Epithelial cell of esophagus (primary cell): ENCODE data around the gene PDIA6.

ENCODE experiments used
- DNase-seq: peaks from one replicate; pipeline ENCODE4 v3.0.0; 2010; ENCODE audit warnings: low read depth
- H3K4me3 ChIP-seq: 2 replicates; pipeline ENCODE4 v1.5.1; 2011; ENCODE audit warnings: mild to moderate bottlenecking, low read length, control low read depth
- TF ChIP-seq, protein P1 (sequence below): IDR thresholded peaks from 2 replicates; pipeline ENCODE4 v1.5.1; 2011; ENCODE audit warnings: low read depth, mild to moderate bottlenecking, low read length, control low read depth, inconsistent platforms; ENCODE audit not compliant: insufficient read depth; ENCODE audit errors: missing control alignments

The PDIA6 gene

DNA sequence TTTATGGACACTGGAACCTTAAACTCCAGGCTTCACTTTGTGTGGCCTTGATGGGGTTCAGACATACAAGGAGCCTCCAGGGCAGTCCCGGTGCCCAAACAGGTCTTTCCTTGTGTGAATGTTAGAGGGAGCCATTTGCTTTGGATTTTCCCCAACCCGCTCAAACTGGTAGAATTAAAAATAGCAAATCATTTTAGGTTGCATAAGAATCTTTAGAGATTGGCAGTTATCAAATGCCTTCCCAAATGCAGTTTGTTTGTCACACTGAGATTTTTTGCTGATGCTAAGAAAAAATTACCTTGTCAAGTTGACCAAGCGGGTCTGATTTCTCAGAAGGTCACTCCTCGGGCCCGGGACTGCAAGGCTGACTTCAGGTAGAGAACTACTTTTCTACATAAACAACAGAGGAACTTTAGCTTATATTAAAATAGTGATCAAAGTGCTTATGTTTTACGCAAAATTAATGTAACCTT is 54.7 kb downstream of the PDIA6 start:
- no peak for DNase-seq
- TF ChIP-seq, protein P1, sequence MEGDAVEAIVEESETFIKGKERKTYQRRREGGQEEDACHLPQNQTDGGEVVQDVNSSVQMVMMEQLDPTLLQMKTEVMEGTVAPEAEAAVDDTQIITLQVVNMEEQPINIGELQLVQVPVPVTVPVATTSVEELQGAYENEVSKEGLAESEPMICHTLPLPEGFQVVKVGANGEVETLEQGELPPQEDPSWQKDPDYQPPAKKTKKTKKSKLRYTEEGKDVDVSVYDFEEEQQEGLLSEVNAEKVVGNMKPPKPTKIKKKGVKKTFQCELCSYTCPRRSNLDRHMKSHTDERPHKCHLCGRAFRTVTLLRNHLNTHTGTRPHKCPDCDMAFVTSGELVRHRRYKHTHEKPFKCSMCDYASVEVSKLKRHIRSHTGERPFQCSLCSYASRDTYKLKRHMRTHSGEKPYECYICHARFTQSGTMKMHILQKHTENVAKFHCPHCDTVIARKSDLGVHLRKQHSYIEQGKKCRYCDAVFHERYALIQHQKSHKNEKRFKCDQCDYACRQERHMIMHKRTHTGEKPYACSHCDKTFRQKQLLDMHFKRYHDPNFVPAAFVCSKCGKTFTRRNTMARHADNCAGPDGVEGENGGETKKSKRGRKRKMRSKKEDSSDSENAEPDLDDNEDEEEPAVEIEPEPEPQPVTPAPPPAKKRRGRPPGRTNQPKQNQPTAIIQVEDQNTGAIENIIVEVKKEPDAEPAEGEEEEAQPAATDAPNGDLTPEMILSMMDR: no peak
- no peak overlapping the region for H3K4me3 ChIP-seq

DNA sequence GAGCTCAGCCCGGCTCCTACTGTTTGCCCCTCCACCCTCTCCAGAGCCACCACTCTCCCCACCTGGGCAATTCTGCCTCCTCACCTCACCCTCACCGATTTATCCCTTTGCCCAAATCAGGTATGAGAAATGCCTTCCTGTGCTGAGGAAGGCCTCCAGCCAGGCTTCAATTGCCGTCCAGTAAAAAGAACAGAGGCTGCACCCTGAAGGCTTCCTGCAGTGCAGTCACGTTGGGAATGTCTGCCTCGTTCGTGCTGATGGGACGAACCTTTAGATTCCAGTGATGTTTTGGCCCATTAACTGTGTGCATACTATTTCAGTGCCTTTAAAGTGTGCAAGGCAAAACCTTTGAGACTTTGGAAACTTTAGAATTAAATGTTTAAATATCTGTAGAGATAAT is 57.0 kb downstream of the PDIA6 start:
- TF ChIP-seq, protein P1: no peak
- no peak overlapping the region for H3K4me3 ChIP-seq
- DNase-seq: no peak

DNA sequence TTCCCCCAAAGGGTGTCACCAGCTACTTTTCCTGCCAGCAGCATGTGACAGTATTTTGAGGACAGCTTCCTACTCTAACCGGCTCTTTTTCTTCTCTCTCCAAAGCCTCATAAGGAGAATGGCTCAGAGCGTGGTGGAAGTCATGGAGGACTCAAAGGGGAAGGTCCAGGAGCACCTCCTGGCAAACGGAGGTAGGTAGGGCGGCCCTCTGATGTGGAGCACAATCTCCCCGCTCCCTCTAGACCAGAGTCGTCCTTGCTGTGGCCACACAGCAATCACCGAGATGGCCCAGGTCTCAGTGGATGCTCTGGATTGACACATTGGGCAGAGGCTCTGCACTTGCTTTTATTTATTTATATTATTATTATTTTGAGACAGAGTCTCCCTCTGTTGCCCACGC is 58.7 kb downstream of the PDIA6 start:
- H3K4me3 ChIP-seq: no peak overlapping the region
- TF ChIP-seq, protein P1: no peak
- no peak for DNase-seq

DNA sequence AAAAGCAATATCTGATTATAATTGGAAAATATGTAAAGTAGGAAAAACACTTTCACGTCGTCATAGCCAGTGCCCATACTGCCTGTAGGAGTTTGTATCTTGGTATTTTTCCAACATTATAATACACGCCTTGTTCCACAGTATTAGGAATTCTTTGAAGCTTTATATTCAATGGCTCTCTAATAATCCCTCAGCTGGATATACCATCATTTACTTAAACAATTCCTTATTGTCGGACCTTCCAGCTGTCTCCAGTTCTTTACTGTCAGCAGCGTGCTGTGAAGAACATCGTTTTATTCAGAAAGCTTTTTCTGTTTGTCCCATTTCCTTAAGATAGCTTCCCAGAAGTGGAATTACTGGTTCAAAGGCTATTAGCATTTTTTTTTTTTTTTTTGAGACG is 59.4 kb downstream of the PDIA6 start:
- no peak for DNase-seq
- no peak overlapping the region for H3K4me3 ChIP-seq
- TF ChIP-seq, protein P1: no peak

DNA sequence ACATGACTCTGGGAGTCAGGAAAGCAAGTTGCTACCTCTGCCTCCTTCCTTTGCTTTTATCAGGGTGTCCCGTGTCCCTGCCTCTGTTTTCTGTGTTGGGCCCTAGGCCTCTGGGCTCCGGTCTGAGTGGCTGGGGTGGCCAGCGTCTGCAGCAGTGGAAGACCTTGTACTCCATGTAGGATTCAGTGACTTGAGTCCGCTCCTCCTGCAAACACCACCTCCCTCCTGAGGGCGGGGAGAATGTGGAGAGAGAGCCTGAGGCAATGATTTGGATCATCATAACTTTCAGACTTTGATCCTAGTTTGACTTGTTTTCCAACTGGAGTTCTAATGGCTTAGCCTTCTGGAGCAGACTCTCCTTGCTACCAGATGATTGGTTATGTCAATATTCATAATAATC is 60.3 kb downstream of the PDIA6 start:
- H3K4me3 ChIP-seq: no peak overlapping the region
- no peak for DNase-seq
- TF ChIP-seq, protein P1: no peak

DNA sequence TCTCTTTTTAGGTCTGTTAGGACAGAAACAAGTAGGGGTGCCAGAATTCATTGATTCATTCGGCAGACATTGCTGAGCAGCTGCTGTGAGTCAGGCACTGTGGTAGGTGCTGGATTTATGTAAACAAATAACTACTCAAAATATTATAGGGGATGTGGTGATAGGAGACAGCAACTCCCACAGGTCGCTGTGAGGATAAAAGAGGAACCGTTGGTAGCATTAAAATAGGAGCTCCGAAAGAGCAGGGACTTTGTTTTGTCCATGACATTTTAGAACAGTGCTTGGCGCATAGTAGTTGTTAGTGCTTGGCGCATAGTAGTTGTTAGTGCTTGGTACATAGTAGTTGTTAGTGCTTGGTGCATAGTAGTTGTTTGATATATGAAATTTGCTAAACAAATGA is 62.0 kb downstream of the PDIA6 start:
- no peak overlapping the region for H3K4me3 ChIP-seq
- peak; percentile 36 for DNase-seq
- TF ChIP-seq, protein P1: no peak

DNA sequence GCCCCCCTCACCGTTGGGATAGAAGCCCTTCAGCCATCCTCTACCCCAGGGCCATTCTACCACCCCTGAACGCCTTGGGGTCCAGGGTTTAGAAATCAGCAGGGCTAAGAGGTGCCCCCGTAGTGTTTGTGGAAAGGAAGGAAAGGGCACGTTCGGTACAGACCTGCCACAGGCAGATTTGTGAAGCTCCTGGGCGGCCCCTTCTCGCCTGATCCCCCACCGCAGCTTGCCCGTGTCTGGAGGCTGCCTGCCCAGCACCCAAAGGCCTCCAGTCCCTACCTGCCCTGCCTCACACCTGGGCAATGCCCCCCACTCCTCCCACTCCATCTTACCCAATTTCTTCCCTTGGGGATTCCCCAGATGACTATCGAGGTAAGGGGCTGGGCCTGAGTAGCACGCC is 69.9 kb downstream of the PDIA6 start:
- TF ChIP-seq, protein P1: no peak
- no peak overlapping the region for H3K4me3 ChIP-seq
- peak; percentile 44 for DNase-seq
